WTC11 (cell line): Measurements from ENCODE around the gene SHMT1. TPM values are rescaled to one million over a fixed set of nuclear protein-coding genes. Genes with fewer than 3 reads are reported as not detected.
"Not testable (repeated sequence)": the region's sequence is repeated elsewhere in the genome, so short reads cannot be mapped to it uniquely, and the experiment has no call there.

ENCODE experiments used
- ATAC-seq: fragments of 200-7000 bp; cut with Tn5 transposase; 2 replicates; pipeline ENCODE4 v1.10.0; 2021; ENCODE audit warnings: mild to moderate bottlenecking, moderate library complexity
- CTCF ChIA-PET: fragments of 300-600 bp; sonication (Branson Sonifier 250); formaldehyde crosslinking; loops from one replicate; lab custom pipeline; 2021; ENCODE audit warnings: antibody characterized with exemption; lab: Charles Lee
- POLR2A ChIA-PET: fragments of 350-600 bp; sonication (Branson Sonifier 250); formaldehyde crosslinking; loops from one replicate; lab custom pipeline; 2021; ENCODE audit warnings: antibody characterized with exemption; lab: Charles Lee
- DNase-seq: peaks from one replicate; pipeline ENCODE4 v3.0.0; 2021; ENCODE audit warnings: low spot score
- H3K27ac Mint-ChIP-seq: 2 replicates; pipeline ENCODE4 v1.8.0; 2021; ENCODE audit warnings: mixed read lengths
- H3K27me3 Mint-ChIP-seq: 2 replicates; pipeline ENCODE4 v1.8.0; 2021; ENCODE audit warnings: low read depth, mild to moderate bottlenecking, moderate library complexity, mixed read lengths
- H3K36me3 Mint-ChIP-seq: 2 replicates; pipeline ENCODE4 v1.8.0; 2021; ENCODE audit warnings: mixed read lengths
- H3K4me1 Mint-ChIP-seq: 2 replicates; pipeline ENCODE4 v1.8.0; 2022; ENCODE audit warnings: mixed read lengths
- H3K4me3 Mint-ChIP-seq: 2 replicates; pipeline ENCODE4 v1.8.0; 2021; ENCODE audit warnings: mild to moderate bottlenecking, moderate library complexity, mixed read lengths
- H3K9me3 Mint-ChIP-seq: 2 replicates; pipeline ENCODE4 v1.8.0; 2021; ENCODE audit warnings: mixed read lengths
- MAX ChIP-seq: sonication (generic); formaldehyde crosslinking; IDR thresholded peaks from 2 replicates; pipeline ENCODE4 v1.8.0; 2022; ENCODE audit warnings: mild to moderate bottlenecking, missing genetic modification reagents
- total RNA-seq: library from RNA; stranded (reverse); gene quantifications from 3 replicates; pipeline ENCODE4 v1.2.3, GENCODE V29; 2021
- TF ChIP-seq, protein P1 (sequence below): sonication (generic); formaldehyde crosslinking; IDR thresholded peaks from 2 replicates; pipeline ENCODE4 v1.8.0; 2023; ENCODE audit warnings: mild to moderate bottlenecking, missing genetic modification reagents

SHMT1 gene
- total RNA-seq, 1 experiment from 2014 or later: 49.2 TPM

- H3K27me3 Mint-ChIP-seq, POLR2A ChIA-PET, H3K4me3 Mint-ChIP-seq, H3K27ac Mint-ChIP-seq, H3K4me1 Mint-ChIP-seq, H3K36me3 Mint-ChIP-seq, ATAC-seq, H3K9me3 Mint-ChIP-seq, DNase-seq, CTCF ChIA-PET: not testable (repeated sequence)
These were observed 39.8 kb upstream of the SHMT1 start for GRCh38 chr17:18403166-18403565.

DNA sequence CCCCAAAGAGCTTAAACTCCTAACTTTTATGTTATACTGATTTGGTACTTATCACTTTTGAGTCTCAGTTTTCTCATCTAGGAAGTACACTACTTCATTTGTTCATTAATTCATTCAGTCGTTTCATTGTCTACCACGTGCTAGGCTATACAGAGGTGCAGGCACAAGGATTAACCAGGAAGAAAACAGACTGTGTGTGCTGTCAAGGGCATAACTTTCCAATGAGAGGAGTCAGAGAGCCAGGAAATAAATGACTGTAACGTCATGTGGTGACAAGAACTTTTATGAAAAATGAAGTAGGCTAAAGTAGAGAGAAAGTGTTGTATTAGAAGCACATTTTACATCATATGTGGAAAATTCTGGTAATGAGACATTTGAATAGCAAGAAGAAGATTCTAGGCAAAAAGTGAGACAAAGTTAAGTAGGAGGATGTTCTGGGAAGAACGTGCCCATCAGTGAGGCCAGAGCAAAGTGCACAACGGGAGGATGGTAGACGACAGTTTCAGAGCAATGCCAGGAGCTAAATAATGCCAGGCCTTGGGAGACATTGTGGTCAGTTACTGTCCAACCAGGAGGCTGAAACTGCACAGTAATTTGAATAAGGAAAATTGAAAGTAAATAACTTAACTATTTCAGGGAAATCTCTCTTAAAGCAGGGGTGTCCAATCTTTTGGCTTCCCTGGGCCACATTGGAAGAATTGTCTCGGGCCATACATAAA lies 38.7 kb upstream of the SHMT1 start:
- H3K9me3 Mint-ChIP-seq, H3K4me3 Mint-ChIP-seq, H3K36me3 Mint-ChIP-seq, DNase-seq, POLR2A ChIA-PET, ATAC-seq, H3K27ac Mint-ChIP-seq, CTCF ChIA-PET, H3K27me3 Mint-ChIP-seq, H3K4me1 Mint-ChIP-seq: not testable (repeated sequence)

DNA sequence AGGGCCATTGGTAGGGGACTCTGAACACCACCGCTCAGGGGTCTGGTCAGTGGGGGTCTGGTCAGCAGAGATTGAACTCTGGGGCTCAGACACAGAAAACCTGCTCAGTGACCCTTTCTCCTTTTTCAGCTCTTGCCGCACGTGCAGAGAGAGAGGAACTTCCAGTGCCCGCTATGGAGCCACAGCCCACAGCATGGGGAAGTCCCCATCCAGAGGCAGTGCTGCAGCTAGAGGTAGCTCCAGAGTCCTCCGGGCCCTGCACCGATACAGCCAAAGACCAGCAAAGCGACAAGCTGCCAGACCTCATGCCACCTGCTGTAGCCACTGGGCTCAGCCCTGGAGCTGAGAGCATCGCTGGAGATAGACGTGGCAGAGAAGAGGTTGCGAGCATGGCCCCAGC lies 25.4 kb upstream of the SHMT1 start:
- ATAC-seq, DNase-seq, H3K27ac Mint-ChIP-seq, H3K36me3 Mint-ChIP-seq, H3K4me3 Mint-ChIP-seq, H3K9me3 Mint-ChIP-seq, H3K27me3 Mint-ChIP-seq, POLR2A ChIA-PET, H3K4me1 Mint-ChIP-seq, CTCF ChIA-PET: not testable (repeated sequence)

GRCh38 chr17:18388266-18388665 lies 24.9 kb upstream of the SHMT1 start:
- H3K9me3 Mint-ChIP-seq, ATAC-seq, DNase-seq, H3K4me1 Mint-ChIP-seq, H3K27ac Mint-ChIP-seq, POLR2A ChIA-PET, H3K27me3 Mint-ChIP-seq, CTCF ChIA-PET, H3K4me3 Mint-ChIP-seq, H3K36me3 Mint-ChIP-seq: not testable (repeated sequence)

GRCh38 chr17:18387583-18387982 lies 24.2 kb upstream of the SHMT1 start:
- DNase-seq, POLR2A ChIA-PET, H3K27me3 Mint-ChIP-seq: not testable (repeated sequence)

DNA sequence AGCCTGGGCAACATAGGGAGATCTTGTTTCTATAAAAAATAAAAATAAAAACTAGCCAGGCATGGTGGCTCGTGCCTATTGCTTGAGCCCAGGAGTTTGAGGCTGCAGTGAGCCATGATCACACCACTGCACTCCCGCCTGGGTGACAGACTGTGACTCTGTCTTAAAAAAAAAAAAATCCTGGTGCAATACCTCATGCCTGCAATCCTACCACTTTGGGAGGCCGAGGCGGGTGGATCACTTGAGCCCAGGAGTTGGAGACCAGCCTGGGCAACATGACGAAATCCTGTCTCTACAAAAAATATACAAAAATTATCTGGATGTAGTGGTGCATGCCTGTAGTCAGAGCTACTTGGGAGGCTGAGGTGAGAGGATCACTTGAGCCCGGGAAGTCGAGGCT lies 20.9 kb upstream of the SHMT1 start:
- H3K4me3 Mint-ChIP-seq, POLR2A ChIA-PET, ATAC-seq, H3K36me3 Mint-ChIP-seq, H3K4me1 Mint-ChIP-seq, H3K27me3 Mint-ChIP-seq, DNase-seq, H3K27ac Mint-ChIP-seq, H3K9me3 Mint-ChIP-seq, CTCF ChIA-PET: not testable (repeated sequence)

More at GRCh38 chr17:18387583-18387982, 24.2 kb upstream of the SHMT1 start:
- ATAC-seq, H3K36me3 Mint-ChIP-seq, H3K9me3 Mint-ChIP-seq, CTCF ChIA-PET, H3K4me1 Mint-ChIP-seq, H3K4me3 Mint-ChIP-seq, H3K27ac Mint-ChIP-seq: not testable (repeated sequence)

DNA sequence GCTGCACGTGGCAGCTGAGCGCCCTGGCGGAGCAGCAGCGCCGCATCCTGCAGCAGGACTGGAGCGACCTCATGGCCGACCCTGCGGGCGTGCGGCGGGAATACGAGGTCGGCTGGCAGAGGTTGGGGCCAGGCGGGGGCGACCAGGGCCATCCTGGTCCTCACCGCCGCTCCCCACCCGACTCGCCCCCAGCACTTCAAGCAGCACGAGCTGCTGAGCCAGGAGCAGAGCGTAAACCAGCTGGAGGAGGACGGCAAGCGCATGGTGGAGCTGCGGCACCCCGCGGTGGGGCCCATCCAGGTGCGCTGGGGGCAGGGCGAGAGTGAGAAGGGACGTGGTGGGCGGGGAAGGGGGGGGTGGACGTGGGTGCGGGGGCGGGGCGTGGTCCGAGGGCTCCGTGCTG lies 19.7 kb upstream of the SHMT1 start:
- peak; percentile 16; the same call in 1 of the 2 replicates for ATAC-seq
- H3K4me1 Mint-ChIP-seq, H3K4me3 Mint-ChIP-seq, H3K36me3 Mint-ChIP-seq, H3K27me3 Mint-ChIP-seq, POLR2A ChIA-PET, H3K9me3 Mint-ChIP-seq, H3K27ac Mint-ChIP-seq: not testable (repeated sequence)
- DNase-seq: peak; percentile 57
- TF ChIP-seq, protein P1, sequence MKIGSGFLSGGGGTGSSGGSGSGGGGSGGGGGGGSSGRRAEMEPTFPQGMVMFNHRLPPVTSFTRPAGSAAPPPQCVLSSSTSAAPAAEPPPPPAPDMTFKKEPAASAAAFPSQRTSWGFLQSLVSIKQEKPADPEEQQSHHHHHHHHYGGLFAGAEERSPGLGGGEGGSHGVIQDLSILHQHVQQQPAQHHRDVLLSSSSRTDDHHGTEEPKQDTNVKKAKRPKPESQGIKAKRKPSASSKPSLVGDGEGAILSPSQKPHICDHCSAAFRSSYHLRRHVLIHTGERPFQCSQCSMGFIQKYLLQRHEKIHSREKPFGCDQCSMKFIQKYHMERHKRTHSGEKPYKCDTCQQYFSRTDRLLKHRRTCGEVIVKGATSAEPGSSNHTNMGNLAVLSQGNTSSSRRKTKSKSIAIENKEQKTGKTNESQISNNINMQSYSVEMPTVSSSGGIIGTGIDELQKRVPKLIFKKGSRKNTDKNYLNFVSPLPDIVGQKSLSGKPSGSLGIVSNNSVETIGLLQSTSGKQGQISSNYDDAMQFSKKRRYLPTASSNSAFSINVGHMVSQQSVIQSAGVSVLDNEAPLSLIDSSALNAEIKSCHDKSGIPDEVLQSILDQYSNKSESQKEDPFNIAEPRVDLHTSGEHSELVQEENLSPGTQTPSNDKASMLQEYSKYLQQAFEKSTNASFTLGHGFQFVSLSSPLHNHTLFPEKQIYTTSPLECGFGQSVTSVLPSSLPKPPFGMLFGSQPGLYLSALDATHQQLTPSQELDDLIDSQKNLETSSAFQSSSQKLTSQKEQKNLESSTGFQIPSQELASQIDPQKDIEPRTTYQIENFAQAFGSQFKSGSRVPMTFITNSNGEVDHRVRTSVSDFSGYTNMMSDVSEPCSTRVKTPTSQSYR (CRISPR knock-in tag): 0 out of 2 replicates have a peak, but pooled peaks have one; percentile 53
- peak; percentile 58 for TF ChIP-seq MAX (CRISPR knock-in tag)
- CTCF ChIA-PET: interaction anchor here (1.3 kb wide), 1 partner anchor 20 kb away, joined by 4 read pairs; no protein-coding TSS in a partner anchor
